ENCODE results near the gene E2F2.

E2F2 gene

DNA sequence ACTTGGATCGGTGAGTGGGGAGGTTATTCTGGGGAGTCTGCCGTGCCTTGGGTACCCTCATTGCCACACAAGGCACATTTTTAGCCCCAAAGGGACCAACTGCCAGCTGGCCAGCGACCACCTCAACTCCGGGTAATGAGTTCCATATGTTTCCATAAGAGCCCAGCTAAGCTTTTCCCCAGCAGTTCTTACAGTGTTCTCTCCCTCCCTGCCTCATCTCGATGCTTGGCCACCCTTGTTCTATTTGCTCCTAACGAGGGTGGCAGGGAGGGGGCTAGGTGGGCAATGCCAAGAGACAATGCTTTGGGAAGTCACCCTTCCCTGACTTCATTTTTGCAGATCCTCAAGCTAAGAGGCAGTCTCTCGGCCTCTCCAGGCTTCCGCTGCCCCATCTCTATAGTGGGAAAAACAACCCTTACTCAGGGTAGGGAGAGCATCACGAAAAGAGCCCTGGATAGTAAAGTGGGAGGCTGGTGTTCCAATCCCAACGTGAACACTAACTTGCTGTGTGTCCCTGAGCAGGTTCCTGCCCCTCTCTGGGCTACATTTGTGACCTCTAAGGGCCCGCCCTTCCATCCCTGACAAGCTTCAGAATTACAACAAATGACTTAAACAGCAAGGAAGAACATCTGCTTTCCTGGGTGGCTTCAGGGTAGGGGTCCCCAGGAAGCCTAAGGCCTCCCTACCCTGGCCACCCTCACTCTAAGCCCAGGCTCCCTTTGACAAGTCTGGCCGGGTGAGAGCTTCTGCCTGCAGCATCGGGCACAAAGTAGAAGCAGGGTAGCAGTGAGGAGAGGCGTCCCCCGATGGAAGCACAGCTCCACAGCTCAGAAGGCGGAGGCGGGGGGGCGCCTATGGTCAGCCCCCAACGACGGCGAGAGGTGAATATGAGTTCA is 22.4 kb upstream of the E2F2 start:
- Histone ChIP-seq H3K27me3 (ENCODE audit: low read length) (no peaks in the 10 kb centered on the region), H3K27ac (ENCODE audit: low read depth, low read length) (no peak overlapping the region), H3K4me2 (ENCODE audit: low read depth, low read length, poor library complexity, severe bottlenecking) (peak overlapping the region; percentile 81), H3K9ac (ENCODE audit: low read length) (peak overlapping the region; percentile 88), H3K9me3 (ENCODE audit: insufficient read depth, low read length) (no peaks in the 10 kb centered on the region), H2AFZ (ENCODE audit: low read depth, low read length, severe bottlenecking) (no peak overlapping the region), H3K79me2 (ENCODE audit: insufficient read depth, low read length) (peaks cover 2% of the 10 kb centered on the region), H4K20me1 (ENCODE audit: low read depth, low read length) (no peaks in the 10 kb centered on the region), H3K9me2 (replicated peaks; ENCODE audit: insufficient read depth, low read length) (no peaks in the 10 kb centered on the region), H3K4me3 (ENCODE audit: insufficient read depth, low read length, poor library complexity, severe bottlenecking) (no peak overlapping the region), H3K36me3 (ENCODE audit: low read length) (no peaks in the 10 kb centered on the region), H3F3A (ENCODE audit: insufficient read depth) (peaks cover 39% of the 10 kb centered on the region)
- TF ChIP-seq CTCF (IDR thresholded peaks at IDR 0.05; ENCODE audit: insufficient read depth, low read length, poor library complexity, severe bottlenecking) (no peak), EZH2phosphoT487 (conservative IDR thresholded peaks at IDR 0.05; ENCODE audit: low read length) (no peak)

GRCh38 chr1:23551849-23552248 is 20.8 kb upstream of the E2F2 start:
- H3K4me3 ChIP-seq (ENCODE audit: insufficient read depth, low read length, poor library complexity, severe bottlenecking) = no peak overlapping the region
- H3K27ac ChIP-seq (ENCODE audit: low read depth, low read length) = no peak overlapping the region
- H3K79me2 ChIP-seq (ENCODE audit: insufficient read depth, low read length) = no peaks in the 10 kb centered on the region
- H3K36me3 ChIP-seq (ENCODE audit: low read length) = no peaks in the 10 kb centered on the region
- no peaks in the 10 kb centered on the region for H3K9me3 ChIP-seq (ENCODE audit: insufficient read depth, low read length)
- H3F3A ChIP-seq (ENCODE audit: insufficient read depth) = peaks cover 23% of the 10 kb centered on the region
- H3K9ac ChIP-seq (ENCODE audit: low read length) = no peak overlapping the region
- H3K4me2 ChIP-seq (ENCODE audit: low read depth, low read length, poor library complexity, severe bottlenecking) = no peak overlapping the region
- no peak overlapping the region for H2AFZ ChIP-seq (ENCODE audit: low read depth, low read length, severe bottlenecking)
- TF ChIP-seq CTCF (IDR thresholded peaks at IDR 0.05; ENCODE audit: insufficient read depth, low read length, poor library complexity, severe bottlenecking) (no peak), EZH2phosphoT487 (conservative IDR thresholded peaks at IDR 0.05; ENCODE audit: low read length) (no peak)
- H3K9me2 ChIP-seq (replicated peaks; ENCODE audit: insufficient read depth, low read length) = no peaks in the 10 kb centered on the region
- no peaks in the 10 kb centered on the region for H3K27me3 ChIP-seq (ENCODE audit: low read length)
- no peaks in the 10 kb centered on the region for H4K20me1 ChIP-seq (ENCODE audit: low read depth, low read length)

DNA sequence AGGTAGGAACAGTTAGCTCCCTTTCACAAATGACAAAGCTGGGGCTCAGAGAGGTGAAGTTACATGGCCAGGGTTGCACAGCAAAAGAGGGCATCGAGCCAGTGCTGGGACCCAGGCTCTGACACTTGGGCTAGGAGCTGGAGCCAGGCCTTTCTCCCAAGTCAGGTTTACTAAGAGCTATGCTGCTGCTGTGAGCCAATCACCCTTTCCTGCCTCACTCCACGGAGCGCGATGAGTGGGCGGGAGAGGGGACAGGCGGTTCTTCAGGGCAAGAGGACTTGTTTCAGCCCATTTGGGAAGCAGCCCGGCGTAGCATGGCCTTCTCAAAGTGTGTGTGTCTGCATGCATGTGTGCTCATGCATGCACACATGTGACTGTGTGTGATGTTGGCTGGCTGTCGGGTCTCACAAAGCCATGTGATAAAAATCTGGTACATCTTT is 17.7 kb upstream of the E2F2 start:
- Histone ChIP-seq H3K36me3 (ENCODE audit: low read length) (no peaks in the 10 kb centered on the region), H3K27me3 (ENCODE audit: low read length) (no peaks in the 10 kb centered on the region), H2AFZ (ENCODE audit: low read depth, low read length, severe bottlenecking) (no peak overlapping the region), H3K9me2 (replicated peaks; ENCODE audit: insufficient read depth, low read length) (no peaks in the 10 kb centered on the region), H3K4me2 (ENCODE audit: low read depth, low read length, poor library complexity, severe bottlenecking) (no peak overlapping the region), H3K27ac (ENCODE audit: low read depth, low read length) (no peak overlapping the region), H3F3A (ENCODE audit: insufficient read depth) (peaks cover 5% of the 10 kb centered on the region; the same call in 1 of the 2 replicates), H3K9ac (ENCODE audit: low read length) (no peak overlapping the region), H3K4me3 (ENCODE audit: insufficient read depth, low read length, poor library complexity, severe bottlenecking) (no peak overlapping the region), H4K20me1 (ENCODE audit: low read depth, low read length) (no peaks in the 10 kb centered on the region), H3K9me3 (ENCODE audit: insufficient read depth, low read length) (no peaks in the 10 kb centered on the region), H3K79me2 (ENCODE audit: insufficient read depth, low read length) (no peaks in the 10 kb centered on the region)
- TF ChIP-seq EZH2phosphoT487 (conservative IDR thresholded peaks at IDR 0.05; ENCODE audit: low read length) (no peak), CTCF (IDR thresholded peaks at IDR 0.05; ENCODE audit: insufficient read depth, low read length, poor library complexity, severe bottlenecking) (no peak)

Measured in SU-DHL-6 (cell line).